Glutamatergic neuron (in vitro differentiated cells): ENCODE measurements around the gene STRN4. TPM values are rescaled to one million over a fixed set of nuclear protein-coding genes. Genes with fewer than 3 reads are reported as not detected.
"Not testable (repeated sequence)": the region's sequence is repeated elsewhere in the genome, so short reads cannot be mapped to it uniquely, and the experiment has no call there.

ENCODE experiments used
- DNase-seq: peaks from one replicate; pipeline ENCODE4 v3.0.0; 2022
- H3K27ac Mint-ChIP-seq: one replicate; pipeline ENCODE4 v1.8.0; 2020; ENCODE audit warnings: mild to moderate bottlenecking, mixed read lengths, inconsistent platforms; ENCODE audit not compliant: unreplicated experiment
- H3K27me3 Mint-ChIP-seq: one replicate; pipeline ENCODE4 v1.8.0; 2020; ENCODE audit warnings: mild to moderate bottlenecking, moderate library complexity, mixed read lengths, inconsistent platforms; ENCODE audit not compliant: unreplicated experiment
- H3K36me3 Mint-ChIP-seq: one replicate; pipeline ENCODE4 v1.8.0; 2020; ENCODE audit warnings: mild to moderate bottlenecking, mixed read lengths, inconsistent platforms; ENCODE audit not compliant: unreplicated experiment
- H3K4me1 Mint-ChIP-seq: one replicate; pipeline ENCODE4 v1.8.0; 2020; ENCODE audit warnings: mild to moderate bottlenecking, low read depth, mixed read lengths, inconsistent platforms; ENCODE audit not compliant: unreplicated experiment
- H3K4me3 Mint-ChIP-seq: one replicate; pipeline ENCODE4 v1.8.0; 2020; ENCODE audit warnings: mild to moderate bottlenecking, mixed read lengths, inconsistent platforms; ENCODE audit not compliant: unreplicated experiment
- H3K9me3 Mint-ChIP-seq: one replicate; pipeline ENCODE4 v1.8.0; 2020; ENCODE audit warnings: mild to moderate bottlenecking, moderate library complexity, mixed read lengths, inconsistent platforms; ENCODE audit not compliant: unreplicated experiment
- total RNA-seq: library from RNA; stranded (reverse); fragmentation: NEBNext Ultra II Directional; extraction: Animal tissue kit (Norgen Biotek cat#: 25700); gene quantifications from one replicate; pipeline ENCODE4 v1.2.1, GENCODE V29; 2021; ENCODE audit not compliant: unreplicated experiment
- TF ChIP-seq, protein P1 (sequence below): fragments of 200-600 bp; sonication (generic); IDR thresholded peaks from one replicate; pipeline ENCODE4 v1.5.0; 2021; ENCODE audit not compliant: partially characterized antibody, unreplicated experiment

The STRN4 gene
- total RNA-seq, 1 donor from 2014 or later: 117 TPM

DNA sequence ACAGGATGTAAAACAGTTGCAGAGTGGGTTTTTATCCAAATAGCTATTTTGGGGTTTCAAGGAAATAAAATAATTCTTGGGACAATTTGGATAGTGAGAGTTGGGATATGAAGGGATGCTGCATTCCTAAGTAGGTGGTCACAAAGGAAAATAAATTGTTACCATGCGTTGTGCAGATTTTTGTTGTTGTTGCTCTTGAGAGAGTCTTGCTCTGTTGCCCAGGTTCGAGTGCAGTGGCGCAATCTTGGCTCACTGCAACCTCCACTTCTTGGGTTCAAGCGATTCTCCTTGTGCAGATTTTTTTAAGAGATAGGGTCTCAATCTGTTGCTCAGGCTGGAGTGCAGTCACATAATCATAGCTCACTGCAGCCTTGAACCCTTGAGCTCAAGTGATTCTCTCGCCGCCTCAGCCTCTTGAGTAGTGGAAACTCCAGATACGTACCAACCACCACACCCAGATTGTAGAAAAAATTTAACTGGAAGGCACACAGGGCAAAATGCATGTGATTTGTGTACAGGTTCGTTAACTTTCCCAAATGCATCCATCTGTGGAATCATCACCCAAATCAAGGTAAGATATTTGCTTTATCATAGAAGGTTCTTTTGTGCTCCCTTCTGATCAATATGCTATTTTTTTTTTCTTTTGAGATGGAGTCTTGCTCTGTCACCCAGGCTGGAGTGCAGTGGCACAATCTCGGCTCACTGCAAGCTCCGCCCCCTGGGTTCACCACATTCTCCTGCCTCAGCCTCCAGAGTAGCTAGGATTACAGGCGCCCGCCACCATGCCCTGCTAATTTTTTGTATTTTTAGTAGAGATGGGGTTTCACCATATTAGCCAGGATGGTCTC is 26.1 kb upstream of the STRN4 start:
- H3K27ac Mint-ChIP-seq: no peak overlapping the region

DNA sequence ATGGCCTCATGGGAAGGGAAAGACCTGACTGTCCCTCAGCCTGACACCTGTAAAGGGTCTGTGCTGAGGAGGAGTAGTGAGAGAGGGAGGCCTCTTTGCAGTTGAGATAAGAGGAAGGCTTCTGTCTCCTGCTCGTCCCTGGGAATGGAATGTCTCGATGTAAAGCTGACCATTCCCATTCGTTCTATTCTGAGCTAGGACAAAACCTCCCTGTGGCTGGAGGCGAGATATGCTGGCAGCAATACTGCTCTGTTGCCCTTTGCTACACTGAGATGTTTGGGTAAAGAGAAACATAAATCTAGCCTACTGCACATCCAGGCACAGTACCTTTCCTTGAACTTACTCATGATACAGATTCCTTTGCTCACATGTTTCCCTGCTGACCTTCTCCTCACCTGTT is 22.5 kb upstream of the STRN4 start:
- H3K27ac Mint-ChIP-seq: not testable (repeated sequence)

More for the DNA sequence above, 26.1 kb upstream of the STRN4 start:
- no peak overlapping the region for H3K4me3 Mint-ChIP-seq
- H3K27me3 Mint-ChIP-seq: peaks cover 2% of the 10 kb centered on the region
- H3K36me3 Mint-ChIP-seq: no peaks in the 10 kb centered on the region
- no peak for DNase-seq
- no peaks in the 10 kb centered on the region for H3K9me3 Mint-ChIP-seq
- no peaks in the 10 kb centered on the region for H3K4me1 Mint-ChIP-seq
- TF ChIP-seq, protein P1, sequence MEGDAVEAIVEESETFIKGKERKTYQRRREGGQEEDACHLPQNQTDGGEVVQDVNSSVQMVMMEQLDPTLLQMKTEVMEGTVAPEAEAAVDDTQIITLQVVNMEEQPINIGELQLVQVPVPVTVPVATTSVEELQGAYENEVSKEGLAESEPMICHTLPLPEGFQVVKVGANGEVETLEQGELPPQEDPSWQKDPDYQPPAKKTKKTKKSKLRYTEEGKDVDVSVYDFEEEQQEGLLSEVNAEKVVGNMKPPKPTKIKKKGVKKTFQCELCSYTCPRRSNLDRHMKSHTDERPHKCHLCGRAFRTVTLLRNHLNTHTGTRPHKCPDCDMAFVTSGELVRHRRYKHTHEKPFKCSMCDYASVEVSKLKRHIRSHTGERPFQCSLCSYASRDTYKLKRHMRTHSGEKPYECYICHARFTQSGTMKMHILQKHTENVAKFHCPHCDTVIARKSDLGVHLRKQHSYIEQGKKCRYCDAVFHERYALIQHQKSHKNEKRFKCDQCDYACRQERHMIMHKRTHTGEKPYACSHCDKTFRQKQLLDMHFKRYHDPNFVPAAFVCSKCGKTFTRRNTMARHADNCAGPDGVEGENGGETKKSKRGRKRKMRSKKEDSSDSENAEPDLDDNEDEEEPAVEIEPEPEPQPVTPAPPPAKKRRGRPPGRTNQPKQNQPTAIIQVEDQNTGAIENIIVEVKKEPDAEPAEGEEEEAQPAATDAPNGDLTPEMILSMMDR: no peak

DNA sequence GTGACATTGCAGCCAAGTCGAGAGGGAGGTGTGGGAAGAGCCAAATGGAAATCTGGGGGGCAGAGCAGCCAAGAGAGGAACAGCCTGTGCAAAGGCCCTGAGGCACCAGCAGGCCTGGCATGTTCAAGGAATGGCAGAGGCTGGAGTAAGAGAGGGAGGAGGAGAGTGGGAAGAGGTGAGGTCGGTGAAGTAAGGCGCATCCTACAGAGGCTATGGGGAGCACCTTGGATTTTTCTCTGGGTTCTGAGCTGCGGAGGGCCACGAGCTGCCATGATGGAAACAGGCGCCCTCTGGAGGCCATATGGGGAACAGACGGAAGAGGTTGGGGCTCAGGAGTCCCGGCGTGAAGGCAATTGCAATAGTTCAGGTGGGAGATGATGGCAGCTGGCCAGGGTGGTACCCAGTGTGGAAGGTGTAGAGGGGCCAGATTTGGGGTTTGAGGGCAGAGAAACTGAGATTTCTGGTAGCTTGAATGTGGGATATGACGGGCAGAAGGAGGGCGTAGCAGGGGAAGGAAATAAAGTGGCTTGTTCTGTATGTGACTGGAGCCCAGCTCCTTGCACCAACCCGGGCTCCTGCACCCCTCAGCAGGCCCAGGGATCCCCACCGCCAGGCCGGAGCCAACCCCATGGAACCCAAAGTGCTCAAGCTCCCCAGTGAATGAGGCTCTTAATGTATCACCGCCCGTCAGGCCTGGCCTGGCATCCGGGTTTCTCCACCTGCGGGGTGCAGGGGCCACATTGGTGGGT is 20.5 kb upstream of the STRN4 start:
- Mint-ChIP-seq H3K4me3 (no peak overlapping the region), H3K27me3 (peaks cover 2% of the 10 kb centered on the region), H3K27ac (no peak overlapping the region), H3K36me3 (no peaks in the 10 kb centered on the region), H3K9me3 (peaks cover 2% of the 10 kb centered on the region), H3K4me1 (no peaks in the 10 kb centered on the region)
- TF ChIP-seq, protein P1: peak; percentile 72
- peak; percentile 36 for DNase-seq

More for the DNA sequence above, 22.5 kb upstream of the STRN4 start:
- not testable (repeated sequence) for H3K36me3 Mint-ChIP-seq, H3K9me3 Mint-ChIP-seq, H3K4me1 Mint-ChIP-seq, DNase-seq, H3K4me3 Mint-ChIP-seq, H3K27me3 Mint-ChIP-seq

DNA sequence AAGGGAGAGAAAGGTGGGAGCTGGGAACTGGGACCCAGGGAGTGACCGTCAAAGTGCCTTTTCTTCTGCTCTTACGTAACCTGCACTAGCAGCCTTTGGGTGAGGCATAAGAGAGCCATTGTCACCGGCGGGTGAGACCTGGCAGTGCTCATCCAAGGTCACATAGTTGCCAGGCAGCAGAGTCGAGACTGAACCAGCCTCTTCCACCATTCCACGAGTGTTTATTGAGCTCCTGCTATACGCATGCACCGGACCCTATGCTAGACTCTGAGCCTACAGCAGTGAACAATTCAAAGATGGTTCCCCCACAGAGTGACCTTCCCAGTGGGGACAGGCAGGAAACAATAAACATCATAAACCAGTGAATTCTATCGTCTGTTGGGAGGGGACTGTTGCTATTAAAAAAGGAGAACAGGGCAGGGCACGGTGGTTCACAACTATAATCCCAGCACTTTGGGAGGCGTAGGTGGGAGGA is 18.6 kb upstream of the STRN4 start:
- TF ChIP-seq, protein P1: no peak
- Mint-ChIP-seq H3K4me1 (peaks cover 4% of the 10 kb centered on the region), H3K36me3 (no peaks in the 10 kb centered on the region), H3K27ac (peak overlapping the region; percentile 35), H3K27me3 (peaks cover 2% of the 10 kb centered on the region), H3K4me3 (no peak overlapping the region), H3K9me3 (peaks cover 2% of the 10 kb centered on the region)
- no peak for DNase-seq

DNA sequence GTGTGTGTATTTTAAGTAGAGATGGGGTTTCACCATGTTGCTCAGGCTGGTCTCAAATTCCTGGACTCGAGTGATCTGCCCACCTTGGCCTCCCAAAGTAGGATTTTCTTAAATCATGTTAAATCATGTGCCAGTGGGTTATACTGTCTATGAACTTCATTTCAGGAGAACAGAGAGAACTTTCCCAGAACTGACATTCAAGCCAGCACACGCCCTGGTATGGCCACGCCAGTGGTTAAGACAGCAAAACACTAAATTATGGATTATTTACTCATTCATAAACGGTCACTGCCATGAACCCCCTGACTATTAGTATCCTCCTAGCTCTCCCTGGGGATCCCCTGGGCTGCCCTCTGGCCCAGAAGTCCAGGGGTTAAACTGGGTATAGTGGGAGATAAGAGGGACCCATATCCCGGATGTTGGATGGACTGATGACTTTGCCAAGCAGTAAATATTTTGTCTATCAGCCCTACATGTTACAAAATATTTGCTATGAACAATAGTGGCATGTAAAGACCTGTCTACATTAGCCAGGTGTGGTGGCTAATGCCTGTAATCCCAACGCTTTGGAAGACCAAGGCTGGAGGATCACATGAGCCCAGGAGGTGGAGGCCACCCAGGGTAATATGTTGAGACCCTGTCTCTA is 16.1 kb upstream of the STRN4 start:
- H3K36me3 Mint-ChIP-seq: no peaks in the 10 kb centered on the region
- peaks cover 4% of the 10 kb centered on the region for H3K9me3 Mint-ChIP-seq
- TF ChIP-seq, protein P1: no peak
- DNase-seq: no peak
- no peak overlapping the region for H3K27ac Mint-ChIP-seq
- peaks cover 7% of the 10 kb centered on the region for H3K27me3 Mint-ChIP-seq
- peaks cover 10% of the 10 kb centered on the region for H3K4me1 Mint-ChIP-seq
- H3K4me3 Mint-ChIP-seq: no peak overlapping the region
